ENCODE data around the gene PLAGL2. TPM values are rescaled to one million over a fixed set of nuclear protein-coding genes. Genes with fewer than 3 reads are reported as not detected.

PLAGL2 gene
- total RNA-seq, 1 donor: 8.3 TPM

GRCh38 chr20:32232326-32232886 is 24.9 kb upstream of the PLAGL2 start:
- no peak for DNase-seq (ENCODE audit: low read depth in 2 of 3, low spot score in 2 of 3)

- peak in 2 of 3 donors; percentile 44 to 66 for DNase-seq (ENCODE audit: low read depth in 2 of 3, low spot score in 2 of 3)
These were observed 24.3 kb upstream of the PLAGL2 start for GRCh38 chr20:32231847-32232246.

- DNase-seq (ENCODE audit: low read depth in 2 of 3, low spot score in 2 of 3): no peak
These were observed 23.7 kb upstream of the PLAGL2 start for GRCh38 chr20:32231245-32231644.

- DNase-seq (ENCODE audit: low read depth in 2 of 3, low spot score in 2 of 3): no peak
These were observed 23.2 kb upstream of the PLAGL2 start for GRCh38 chr20:32230707-32231106.

GRCh38 chr20:32229251-32229747 is 21.8 kb upstream of the PLAGL2 start:
- DNase-seq (ENCODE audit: low read depth in 2 of 3, low spot score in 2 of 3): no peak

- DNase-seq (ENCODE audit: low read depth in 2 of 3, low spot score in 2 of 3): no peak
These were observed 20.5 kb upstream of the PLAGL2 start for GRCh38 chr20:32227744-32228688.

- no peak for DNase-seq (ENCODE audit: low read depth in 2 of 3, low spot score in 2 of 3)
These were observed 19.8 kb upstream of the PLAGL2 start for GRCh38 chr20:32227306-32227705.

- DNase-seq (ENCODE audit: low read depth in 2 of 3, low spot score in 2 of 3): no peak
These were observed 18.8 kb upstream of the PLAGL2 start for GRCh38 chr20:32226391-32226790.

GRCh38 chr20:32224463-32224862 is 16.9 kb upstream of the PLAGL2 start:
- no peak for DNase-seq (ENCODE audit: low read depth in 2 of 3, low spot score in 2 of 3)

- no peak for DNase-seq (ENCODE audit: low read depth in 2 of 3, low spot score in 2 of 3)
These were observed 10.8 kb upstream of the PLAGL2 start for GRCh38 chr20:32218156-32218900.

GRCh38 chr20:32216179-32217142 is 8.9 kb upstream of the PLAGL2 start:
- DNase-seq (ENCODE audit: low read depth in 2 of 3, low spot score in 2 of 3): no peak

GRCh38 chr20:32215729-32216128 is 8.2 kb upstream of the PLAGL2 start:
- DNase-seq (ENCODE audit: low read depth in 2 of 3, low spot score in 2 of 3): no peak

- DNase-seq (ENCODE audit: low read depth in 2 of 3, low spot score in 2 of 3): no peak
These were observed 7.6 kb upstream of the PLAGL2 start for GRCh38 chr20:32215147-32215546.

GRCh38 chr20:32213870-32214269 is 6.3 kb upstream of the PLAGL2 start:
- DNase-seq (ENCODE audit: low read depth in 2 of 3, low spot score in 2 of 3): no peak

GRCh38 chr20:32209850-32210605 is 2.5 kb upstream of the PLAGL2 start:
- DNase-seq (ENCODE audit: low read depth in 2 of 3, low spot score in 2 of 3): no peak

GRCh38 chr20:32208499-32209154 is 1.1 kb upstream of the PLAGL2 start:
- DNase-seq (ENCODE audit: low read depth in 2 of 3, low spot score in 2 of 3): no peak

GRCh38 chr20:32206760-32207625 is 550 bp downstream of the PLAGL2 start:
- peak in 2 of 3 donors; percentile 51 to 57 for DNase-seq (ENCODE audit: low read depth in 2 of 3, low spot score in 2 of 3)

Measured in hematopoietic multipotent progenitor cell (in vitro differentiated cells).